DOHH2 (cell line): ENCODE measurements around the gene FANK1.

Experiments used
- EZH2phosphoT487 ChIP-seq: fragments of 200-600 bp; sonication (generic); IDR thresholded peaks from 2 replicates; pipeline ENCODE4 v1.6.1; 2017; ENCODE audit warnings: borderline replicate concordance, mild to moderate bottlenecking, antibody characterized with exemption, low read length, moderate library complexity, mixed read lengths
- TF ChIP-seq, protein P1 (sequence below): fragments of 200-600 bp; sonication (generic); IDR thresholded peaks from one replicate; pipeline ENCODE4 v1.5.1; 2014; ENCODE audit warnings: antibody characterized with exemption, mild to moderate bottlenecking, low read depth, low read length; ENCODE audit not compliant: poor library complexity, severe bottlenecking

DNA sequence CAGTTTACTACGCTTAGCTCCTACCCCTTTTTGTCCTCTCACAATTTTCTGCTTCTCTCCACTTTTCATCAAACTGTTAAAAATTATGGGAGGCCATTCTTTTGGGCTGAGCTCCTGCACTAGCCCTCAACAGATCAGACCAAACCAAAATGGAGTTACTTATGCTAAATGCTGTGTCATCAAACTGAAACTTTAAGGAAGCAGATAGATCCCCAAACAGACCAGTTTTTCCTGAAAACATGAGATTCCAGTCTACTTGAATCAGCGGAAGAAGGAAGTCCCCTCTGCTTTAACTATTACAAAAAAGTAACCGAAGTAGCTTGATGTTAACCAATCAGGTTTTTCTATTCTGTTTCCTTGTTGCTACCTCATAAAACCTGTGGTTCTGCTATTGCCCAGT is 20.6 kb downstream of the FANK1 start:
- TF ChIP-seq, protein P1, sequence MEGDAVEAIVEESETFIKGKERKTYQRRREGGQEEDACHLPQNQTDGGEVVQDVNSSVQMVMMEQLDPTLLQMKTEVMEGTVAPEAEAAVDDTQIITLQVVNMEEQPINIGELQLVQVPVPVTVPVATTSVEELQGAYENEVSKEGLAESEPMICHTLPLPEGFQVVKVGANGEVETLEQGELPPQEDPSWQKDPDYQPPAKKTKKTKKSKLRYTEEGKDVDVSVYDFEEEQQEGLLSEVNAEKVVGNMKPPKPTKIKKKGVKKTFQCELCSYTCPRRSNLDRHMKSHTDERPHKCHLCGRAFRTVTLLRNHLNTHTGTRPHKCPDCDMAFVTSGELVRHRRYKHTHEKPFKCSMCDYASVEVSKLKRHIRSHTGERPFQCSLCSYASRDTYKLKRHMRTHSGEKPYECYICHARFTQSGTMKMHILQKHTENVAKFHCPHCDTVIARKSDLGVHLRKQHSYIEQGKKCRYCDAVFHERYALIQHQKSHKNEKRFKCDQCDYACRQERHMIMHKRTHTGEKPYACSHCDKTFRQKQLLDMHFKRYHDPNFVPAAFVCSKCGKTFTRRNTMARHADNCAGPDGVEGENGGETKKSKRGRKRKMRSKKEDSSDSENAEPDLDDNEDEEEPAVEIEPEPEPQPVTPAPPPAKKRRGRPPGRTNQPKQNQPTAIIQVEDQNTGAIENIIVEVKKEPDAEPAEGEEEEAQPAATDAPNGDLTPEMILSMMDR = no peak
- TF ChIP-seq EZH2phosphoT487 = no peak
